ENCODE results near the gene PCARE. TPM values are rescaled to one million over a fixed set of nuclear protein-coding genes. Genes with fewer than 3 reads are reported as not detected.

PCARE gene
- total and polyA plus RNA-seq, 2 experiments from 2014 or later: not detected

- Mint-ChIP-seq H3K36me3 (ENCODE audit: low read depth) (peaks cover 7% of the 10 kb centered on the region; the same call in 2 of the 3 replicates), H3K4me3 (no peak overlapping the region), H3K4me1 (peaks cover 2% of the 10 kb centered on the region), H3K9me3 (no peaks in the 10 kb centered on the region; the same call in 2 of the 3 replicates), H3K27me3 (ENCODE audit: insufficient read depth, low read depth, poor library complexity) (peaks cover 25% of the 10 kb centered on the region), H3K27ac (no peak overlapping the region)
- H3K4me3 ChIP-seq: no peak overlapping the region
- H3F3A ChIP-seq (replicated peaks; ENCODE audit: low read depth): no peaks in the 10 kb centered on the region
- H2AFZ ChIP-seq: no peak overlapping the region
- H3K27ac ChIP-seq (ENCODE audit: low read depth): no peak overlapping the region
- no peaks in the 10 kb centered on the region for H4K20me1 ChIP-seq (replicated peaks; ENCODE audit: insufficient read depth)
- no peak overlapping the region for H3K4me2 ChIP-seq
- H3K36me3 ChIP-seq (ENCODE audit: insufficient read depth): no peaks in the 10 kb centered on the region
- TF ChIP-seq CTCF (conservative IDR thresholded peaks at IDR 0.05; ENCODE audit: low read depth in 2 of 2) (no peak), JUNB (IDR thresholded peaks at IDR 0.05; ENCODE audit: unreplicated experiment) (no peak), STAT1 (IDR thresholded peaks at IDR 0.05; ENCODE audit: unreplicated experiment) (no peak), ZNF331 (CRISPR knock-in tag; IDR thresholded peaks at IDR 0.05; ENCODE audit: low read depth) (no peak), ZNF462 (CRISPR knock-in tag; IDR thresholded peaks at IDR 0.05) (no peak), ETS1 (IDR thresholded peaks at IDR 0.05) (no peak), EZH2phosphoT487 (IDR thresholded peaks at IDR 0.05; ENCODE audit: unreplicated experiment) (no peak), REST (IDR thresholded peaks at IDR 0.05; ENCODE audit: unreplicated experiment) (no peak), POLR2AphosphoS5 (IDR thresholded peaks at IDR 0.05; ENCODE audit: low read depth) (no peak), ZNF114 (CRISPR knock-in tag; IDR thresholded peaks at IDR 0.05) (no peak), NANOG (IDR thresholded peaks at IDR 0.05; ENCODE audit: borderline replicate concordance) (no peak), EZH2 (IDR thresholded peaks at IDR 0.05; ENCODE audit: low read depth, unreplicated experiment) (no peak), CREB1 (CRISPR knock-in tag; IDR thresholded peaks at IDR 0.05; ENCODE audit: low read depth) (no peak)
- DNase-seq (ENCODE audit: low spot score) (no peak), ATAC-seq (no peak)
- peaks cover 37% of the 10 kb centered on the region for H3K27me3 ChIP-seq (ENCODE audit: insufficient read depth)
- H3K79me2 ChIP-seq (replicated peaks; ENCODE audit: insufficient read depth): no peaks in the 10 kb centered on the region
- H3K4me1 ChIP-seq (ENCODE audit: insufficient read depth): peaks cover 6% of the 10 kb centered on the region
- H3K9me2 ChIP-seq (ENCODE audit: insufficient read depth): no peaks in the 10 kb centered on the region
Observed at GRCh38 chr2:29119211-29119610, 44.9 kb upstream of the PCARE start.
